Pancreas (tissue), 10 donors: Measurements from ENCODE around the gene TIMM22. TPM values are rescaled to one million over a fixed set of nuclear protein-coding genes. Genes with fewer than 3 reads are reported as not detected.
"Not testable (repeated sequence)": the region's sequence is repeated elsewhere in the genome, so short reads cannot be mapped to it uniquely, and the experiment has no call there.

ENCODE experiments used
- ATAC-seq, 4 donors: fragments of 200-7000 bp; cut with Tn5 transposase; one replicate each; pipeline versions ENCODE4 v1.8.0 to v1.9.1; 2020; ENCODE audit warnings: mild to moderate bottlenecking in 4 of 4, moderate library complexity in 4 of 4
- DNase-seq, 6 donors: peaks; one replicate each; pipeline ENCODE4 v3.0.0-alpha.2; 2020
- FAIRE-seq: peaks from 2 replicates; lab custom pipeline; 2012; peaks lifted over from hg19 to GRCh38; lab: Jason Lieb, UNC
- H3K27ac ChIP-seq, 4 donors: fragments of 200-600 bp; sonication (generic); 1 replicate in 3 of 4; 2 replicates in 1 of 4; pipeline versions ENCODE4 v1.5.0 to v1.8.0; 2020
- H3K27me3 ChIP-seq, 4 donors: fragments of 200-600 bp; one replicate each; pipeline ENCODE4 v1.8.0; 2021
- H3K36me3 ChIP-seq, 3 donors: fragments of 200-600 bp; sonication (generic) in 1 of 3; one replicate each; pipeline versions ENCODE4 v1.5.0 to v1.8.0; 2020 to 2021
- H3K4me1 ChIP-seq, 3 donors: fragments of 200-600 bp; one replicate each; pipeline ENCODE4 v1.8.0; 2021
- H3K4me3 ChIP-seq, 4 donors: fragments of 200-600 bp; sonication (generic) in 2 of 4; one replicate each; pipeline versions ENCODE4 v1.5.0 to v1.8.0; 2020 to 2021
- H3K9me3 ChIP-seq, 4 donors: fragments of 200-600 bp; one replicate each; pipeline ENCODE4 v1.8.0; 2021
- WGBS, 2 donors: extraction: QIAGEN DNeasy Blood & Tissue Kit; methylation state at CpG; one replicate each; pipeline ENCODE4 v1.1.7; 2013; 5-methylcytosine and 5-hydroxymethylcytosine counted together
- intact Hi-C, 3 donors: fragments of 100-400 bp; cut with DNase I; formaldehyde crosslinking; loops; one replicate each; pipeline versions ENCODE4 v1.11.1 to v1.14.2; 2022
- polyA plus RNA-seq, 2 donors: library from polyadenylated mRNA; stranded (reverse); fragments of 200-250 nt; gene quantifications; one replicate each; pipeline ENCODE4 v1.2.3, GENCODE V29; 2013
- total RNA-seq, 6 donors: library from RNA; stranded (reverse); fragmentation: NEBNext Ultra II Directional in 4 of 6; extraction: Animal tissue kit (Norgen Biotek cat#: 25700) in 4 of 6; gene quantifications; one replicate each; pipeline versions ENCODE4 v1.2.1 to v1.2.4, GENCODE V29; 2021 to 2023
- TF ChIP-seq, protein P1 (sequence below), 4 donors: fragments of 200-600 bp; sonication (generic) in 3 of 4; IDR thresholded peaks; one replicate each; pipeline versions ENCODE4 v1.5.0 to v1.8.0; 2021; ENCODE audit warnings: antibody characterized with exemption in 4 of 4
- donor health status: healthy with polysubstance abuse.
- donor health status: DM: no; HTN: no; CAD: no; lungs with moderate emphysema.
- donor health status: DM: no; HTN: no; CAD: no.
- donor health status: control.
- donor health status: control.
- donor health status: Bipolar disorder and iron deficiency.
- donor health status: DM: yes; HTN: yes; CAD: no.
- donor health status: DM: no; HTN: no; CAD: no.
- donor health status: DM: no; HTN: no; CAD: no.
- donor health status: DM: yes; HTN: yes; CAD: no.

TIMM22 gene
- total and polyA plus RNA-seq, 8 donors = 3.1 to 6.5 (median 4.6) TPM

GRCh38 chr17:973053-973452, 23.9 kb upstream of the TIMM22 start:
- TF ChIP-seq, protein P1, sequence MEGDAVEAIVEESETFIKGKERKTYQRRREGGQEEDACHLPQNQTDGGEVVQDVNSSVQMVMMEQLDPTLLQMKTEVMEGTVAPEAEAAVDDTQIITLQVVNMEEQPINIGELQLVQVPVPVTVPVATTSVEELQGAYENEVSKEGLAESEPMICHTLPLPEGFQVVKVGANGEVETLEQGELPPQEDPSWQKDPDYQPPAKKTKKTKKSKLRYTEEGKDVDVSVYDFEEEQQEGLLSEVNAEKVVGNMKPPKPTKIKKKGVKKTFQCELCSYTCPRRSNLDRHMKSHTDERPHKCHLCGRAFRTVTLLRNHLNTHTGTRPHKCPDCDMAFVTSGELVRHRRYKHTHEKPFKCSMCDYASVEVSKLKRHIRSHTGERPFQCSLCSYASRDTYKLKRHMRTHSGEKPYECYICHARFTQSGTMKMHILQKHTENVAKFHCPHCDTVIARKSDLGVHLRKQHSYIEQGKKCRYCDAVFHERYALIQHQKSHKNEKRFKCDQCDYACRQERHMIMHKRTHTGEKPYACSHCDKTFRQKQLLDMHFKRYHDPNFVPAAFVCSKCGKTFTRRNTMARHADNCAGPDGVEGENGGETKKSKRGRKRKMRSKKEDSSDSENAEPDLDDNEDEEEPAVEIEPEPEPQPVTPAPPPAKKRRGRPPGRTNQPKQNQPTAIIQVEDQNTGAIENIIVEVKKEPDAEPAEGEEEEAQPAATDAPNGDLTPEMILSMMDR (IDR thresholded peaks at IDR 0.05) = no peak
- no peak overlapping the region for H3K27ac ChIP-seq
- no peak for FAIRE-seq

DNA sequence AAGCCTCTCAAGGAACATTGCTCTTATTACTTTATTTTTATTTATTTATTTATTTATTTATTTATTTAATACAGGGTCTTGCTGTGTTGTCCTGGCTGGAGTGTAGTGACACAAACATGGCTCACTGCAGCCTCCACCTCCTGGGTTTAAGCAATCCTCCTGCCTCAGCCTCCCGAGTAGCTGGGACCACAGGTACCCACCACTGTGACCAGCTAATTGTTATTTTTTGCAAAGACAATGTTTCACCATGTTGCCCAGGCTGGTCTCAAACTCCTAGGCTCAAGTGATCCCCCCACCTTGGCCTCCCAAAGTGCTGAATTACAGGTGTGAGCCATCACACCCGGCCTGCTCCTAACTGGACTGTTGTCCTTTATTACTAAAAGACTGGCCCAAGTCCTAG, 22.2 kb upstream of the TIMM22 start:
- not testable (repeated sequence) for DNase-seq

More at GRCh38 chr17:973053-973452, 23.9 kb upstream of the TIMM22 start:
- Histone ChIP-seq H3K4me3 (no peak overlapping the region), H3K9me3 (no peaks in the 10 kb centered on the region), H3K36me3 (no peaks in the 10 kb centered on the region), H3K4me1 (peaks cover 0 to 32% (median 0%) of the 10 kb centered on the region in 3 donors), H3K27me3 (no peaks in the 10 kb centered on the region)
- intact Hi-C loops = no loop called here
- DNase-seq = peak in 1 of 6 donors; percentile 11
- WGBS, 2 donors = 76 to 79% methylated on average over 12 of the region's 12 CpGs
- ATAC-seq = no peak

DNA sequence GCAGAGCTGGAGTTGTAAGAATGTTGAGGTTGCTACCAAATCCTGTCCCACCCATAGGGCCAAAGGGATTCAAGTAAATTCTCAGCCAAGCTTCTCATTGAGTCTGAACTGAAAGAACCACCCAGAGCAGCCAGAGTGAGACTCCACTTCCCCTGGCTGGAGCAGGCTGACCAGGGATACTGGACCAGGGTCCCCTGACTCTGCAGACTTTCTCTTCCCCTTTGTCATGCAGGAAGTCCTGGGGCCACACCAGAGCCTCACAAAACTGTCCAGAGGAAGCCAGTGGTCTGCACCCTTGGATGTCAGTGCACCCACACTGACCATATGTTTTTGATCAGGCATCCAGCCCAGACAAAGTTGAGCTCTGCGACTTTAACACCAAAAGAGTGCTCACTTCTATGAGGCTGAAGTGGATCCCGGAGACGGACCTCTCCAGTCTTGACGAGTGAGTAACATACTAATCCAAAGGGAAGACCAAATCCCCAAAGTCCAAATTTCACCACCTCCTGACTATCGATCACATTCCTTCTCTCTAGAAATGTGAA, 21.5 kb upstream of the TIMM22 start:
- no peaks in the 10 kb centered on the region for H3K27me3 ChIP-seq
- WGBS, 2 donors = 23 to 31% methylated on average over 5 of the region's 5 CpGs
- DNase-seq = no peak
- H3K4me3 ChIP-seq = no peak overlapping the region
- TF ChIP-seq, protein P1 (IDR thresholded peaks at IDR 0.05) = no peak
- H3K27ac ChIP-seq = peak overlapping the region in 1 of 4 donors; percentile 1
- no peak for FAIRE-seq
- no peaks in the 10 kb centered on the region for H3K36me3 ChIP-seq
- intact Hi-C loops = loop anchor here in 1 of 3 donors (5.0 kb wide), 1 partner anchor 93 kb away; no protein-coding TSS in a partner anchor
- ATAC-seq = no peak
- peaks cover 0 to 27% (median 2%) of the 10 kb centered on the region in 3 donors for H3K4me1 ChIP-seq
- H3K9me3 ChIP-seq = no peaks in the 10 kb centered on the region

More for the DNA sequence above, 22.2 kb upstream of the TIMM22 start:
- not testable (repeated sequence) for H3K9me3 ChIP-seq, H3K27ac ChIP-seq, FAIRE-seq, H3K4me3 ChIP-seq, H3K36me3 ChIP-seq, ATAC-seq, H3K27me3 ChIP-seq
- intact Hi-C loops = loop anchor here in 1 of 3 donors (5.0 kb wide), 1 partner anchor 92 kb away; no protein-coding TSS in a partner anchor
- WGBS, 2 donors = 91 to 94% methylated on average over 2 of the region's 2 CpGs
- H3K4me1 ChIP-seq = peaks cover 0 to 32% (median 0%) of the 10 kb centered on the region in 3 donors

DNA sequence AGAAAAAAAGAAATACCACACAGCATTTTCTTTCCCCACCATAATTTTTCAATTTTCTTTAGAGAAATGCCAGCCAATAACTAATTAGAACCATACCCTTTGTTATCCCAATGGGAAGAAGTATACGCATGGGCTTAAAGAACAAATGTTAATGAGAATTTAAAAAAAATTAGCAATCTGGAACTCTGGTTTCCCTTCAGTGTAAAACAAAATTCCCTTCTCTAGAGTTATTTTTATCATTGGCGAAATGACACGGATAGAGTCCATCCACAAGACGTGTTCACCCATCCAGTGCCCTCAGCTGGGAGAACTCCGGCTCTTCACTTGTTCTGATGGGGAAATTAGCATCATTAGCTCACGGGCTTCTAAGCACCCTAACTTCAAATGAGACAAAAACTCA, 20.6 kb upstream of the TIMM22 start:
- intact Hi-C loops = loop anchor here in 1 of 3 donors (5.0 kb wide), 1 partner anchor 94 kb away; no protein-coding TSS in a partner anchor
- Histone ChIP-seq H3K4me3 (no peak overlapping the region), H3K9me3 (no peaks in the 10 kb centered on the region), H3K27me3 (no peaks in the 10 kb centered on the region), H3K4me1 (peaks cover 0 to 27% (median 2%) of the 10 kb centered on the region in 3 donors), H3K36me3 (no peaks in the 10 kb centered on the region), H3K27ac (no peak overlapping the region)
- TF ChIP-seq, protein P1 (IDR thresholded peaks at IDR 0.05) = no peak
- WGBS, 2 donors = 86 to 87% methylated on average over 6 of the region's 6 CpGs
- FAIRE-seq (no peak), ATAC-seq (no peak), DNase-seq (no peak)

DNA sequence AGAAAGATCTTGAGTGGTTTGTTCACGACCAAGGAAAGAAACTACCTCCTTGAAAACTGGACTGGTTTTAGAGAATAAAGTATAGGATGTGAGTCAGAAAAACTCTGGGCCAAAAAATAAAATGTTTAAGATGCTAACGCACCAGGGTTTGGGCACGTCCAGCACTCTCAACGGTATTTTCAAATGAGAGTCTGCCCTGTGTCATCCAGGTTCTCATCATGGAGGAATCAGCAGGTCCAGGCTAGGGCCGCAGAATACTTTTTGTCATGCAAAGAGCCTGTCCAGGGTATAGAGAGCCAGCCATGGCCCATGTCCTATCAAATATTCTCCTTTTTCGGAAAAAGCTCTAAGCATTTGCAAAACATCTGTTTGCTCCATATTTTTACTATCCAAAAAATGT, 19.8 kb upstream of the TIMM22 start:
- intact Hi-C loops = loop anchor here in 1 of 3 donors (5.0 kb wide), 1 partner anchor 95 kb away; no protein-coding TSS in a partner anchor
- 61 to 82% methylated on average over 6 of the region's 6 CpGs for WGBS, 2 donors
- TF ChIP-seq, protein P1 (IDR thresholded peaks at IDR 0.05) = no peak
- DNase-seq (no peak), ATAC-seq (no peak), FAIRE-seq (no peak)
- Histone ChIP-seq H3K36me3 (no peaks in the 10 kb centered on the region), H3K4me3 (peak overlapping the region in 2 of 4 donors; percentile 73 to 87), H3K4me1 (peaks cover 0 to 27% (median 2%) of the 10 kb centered on the region in 3 donors), H3K9me3 (no peaks in the 10 kb centered on the region), H3K27ac (no peak overlapping the region), H3K27me3 (no peaks in the 10 kb centered on the region)
